MM.1S (cell line): ENCODE data around the gene DBN1.

Experiments
- DNase-seq: peaks from one replicate; pipeline ENCODE4 v3.0.0-alpha.2; 2015
- H2AFZ ChIP-seq: fragments of 300-600 bp; sonication (generic); 2 replicates; pipeline ENCODE4 v1.6.0; 2016; ENCODE audit warnings: antibody characterized with exemption, low read length
- H3F3A ChIP-seq: fragments of 300-600 bp; sonication (generic); 2 replicates; pipeline ENCODE4 v1.6.1; 2016; ENCODE audit warnings: mild to moderate bottlenecking, antibody characterized with exemption, low read length, moderate library complexity, mixed read lengths; ENCODE audit not compliant: insufficient read depth
- H3K27ac ChIP-seq: fragments of 300-600 bp; sonication (generic); 2 replicates; pipeline ENCODE4 v1.5.1; 2016; ENCODE audit warnings: mild to moderate bottlenecking, low read length
- H3K27me3 ChIP-seq: fragments of 300-600 bp; sonication (generic); replicated peaks from 2 replicates; pipeline ENCODE4 v1.6.0; 2016; ENCODE audit warnings: low read length; ENCODE audit not compliant: insufficient read depth
- H3K36me3 ChIP-seq: fragments of 300-600 bp; sonication (generic); replicated peaks from 2 replicates; pipeline ENCODE4 v1.6.1; 2016; ENCODE audit warnings: mild to moderate bottlenecking, low read length, mixed read lengths; ENCODE audit not compliant: insufficient read depth
- H3K4me1 ChIP-seq: fragments of 300-600 bp; sonication (generic); 2 replicates; pipeline ENCODE4 v1.6.1; 2016; ENCODE audit warnings: low read length, mixed read lengths
- H3K4me2 ChIP-seq: fragments of 300-600 bp; sonication (generic); 2 replicates; pipeline ENCODE4 v1.6.0; 2016; ENCODE audit warnings: low read depth, low read length
- H3K4me3 ChIP-seq: fragments of 300-600 bp; sonication (generic); 2 replicates; pipeline ENCODE4 v1.5.1; 2016; ENCODE audit warnings: low read length, mixed read lengths
- H3K79me2 ChIP-seq: fragments of 300-600 bp; sonication (generic); 2 replicates; pipeline ENCODE4 v1.6.1; 2016; ENCODE audit warnings: mixed run types, low read length, mixed read lengths
- H3K9ac ChIP-seq: fragments of 300-600 bp; sonication (generic); 2 replicates; pipeline ENCODE4 v1.6.1; 2016; ENCODE audit warnings: low read length, mixed read lengths
- H3K9me2 ChIP-seq: fragments of 300-600 bp; sonication (generic); replicated peaks from 2 replicates; pipeline ENCODE4 v1.6.1; 2016; ENCODE audit warnings: mild to moderate bottlenecking, low read length, mixed read lengths; ENCODE audit not compliant: insufficient read depth
- H3K9me3 ChIP-seq: fragments of 300-600 bp; sonication (generic); replicated peaks from 2 replicates; pipeline ENCODE4 v1.6.1; 2016; ENCODE audit warnings: mild to moderate bottlenecking, low read length, mixed read lengths; ENCODE audit not compliant: insufficient read depth
- H4K20me1 ChIP-seq: fragments of 300-600 bp; sonication (generic); 2 replicates; pipeline ENCODE4 v1.6.1; 2016; ENCODE audit warnings: mild to moderate bottlenecking, low read length, moderate library complexity, mixed read lengths; ENCODE audit not compliant: insufficient read depth
- EZH2 ChIP-seq: fragments of 300-600 bp; sonication (generic); optimal IDR thresholded peaks from 2 replicates; pipeline ENCODE3; 2017; ENCODE audit warnings: low read depth, mild to moderate bottlenecking, antibody characterized with exemption, low read length, mixed read lengths
- EZH2phosphoT487 ChIP-seq: fragments of 300-600 bp; sonication (generic); IDR thresholded peaks from 2 replicates; pipeline ENCODE4 v1.6.1; 2018; ENCODE audit warnings: antibody characterized with exemption, low read length
- TF ChIP-seq, protein P1 (sequence below): fragments of 300-600 bp; sonication (generic); IDR thresholded peaks from 2 replicates; pipeline ENCODE4 v1.5.1; 2016; ENCODE audit warnings: antibody characterized with exemption, low read length, mixed read lengths

The DBN1 gene

DNA sequence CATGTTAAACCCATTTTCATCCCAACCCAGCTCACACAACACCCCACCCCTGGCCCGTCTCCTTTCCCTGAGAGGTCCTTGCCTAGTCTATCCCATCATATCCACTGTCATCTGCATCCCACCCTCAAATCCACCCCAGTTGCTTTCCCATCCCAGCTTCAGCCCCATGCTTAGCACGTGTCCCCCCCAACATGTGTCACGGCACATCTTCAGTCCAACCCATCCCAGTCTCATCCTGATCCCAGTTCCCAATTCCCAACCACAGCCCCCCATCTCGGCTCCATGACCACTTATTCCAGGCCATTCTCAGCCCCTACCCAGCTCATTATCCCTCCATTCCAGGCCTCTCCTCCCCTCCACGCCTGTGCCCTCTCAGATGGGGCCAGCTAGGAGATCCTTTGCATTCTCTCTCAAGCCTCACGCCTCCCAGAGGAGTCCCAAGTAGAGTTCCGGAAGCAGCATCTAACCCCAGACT is 605 bp upstream of the DBN1 start:
- Histone ChIP-seq H3K4me2 (no peak overlapping the region), H3K4me3 (no peak overlapping the region), H3K9me2 (no peaks in the 10 kb centered on the region), H3F3A (no peaks in the 10 kb centered on the region), H3K36me3 (no peaks in the 10 kb centered on the region), H3K79me2 (no peaks in the 10 kb centered on the region), H3K27ac (no peak overlapping the region), H3K27me3 (peaks cover 49% of the 10 kb centered on the region), H3K4me1 (no peaks in the 10 kb centered on the region), H3K9me3 (no peaks in the 10 kb centered on the region), H4K20me1 (no peaks in the 10 kb centered on the region), H2AFZ (no peak overlapping the region), H3K9ac (no peak overlapping the region)
- DNase-seq = no peak
- TF ChIP-seq EZH2phosphoT487 (no peak), EZH2 (no peak)
- TF ChIP-seq, protein P1, sequence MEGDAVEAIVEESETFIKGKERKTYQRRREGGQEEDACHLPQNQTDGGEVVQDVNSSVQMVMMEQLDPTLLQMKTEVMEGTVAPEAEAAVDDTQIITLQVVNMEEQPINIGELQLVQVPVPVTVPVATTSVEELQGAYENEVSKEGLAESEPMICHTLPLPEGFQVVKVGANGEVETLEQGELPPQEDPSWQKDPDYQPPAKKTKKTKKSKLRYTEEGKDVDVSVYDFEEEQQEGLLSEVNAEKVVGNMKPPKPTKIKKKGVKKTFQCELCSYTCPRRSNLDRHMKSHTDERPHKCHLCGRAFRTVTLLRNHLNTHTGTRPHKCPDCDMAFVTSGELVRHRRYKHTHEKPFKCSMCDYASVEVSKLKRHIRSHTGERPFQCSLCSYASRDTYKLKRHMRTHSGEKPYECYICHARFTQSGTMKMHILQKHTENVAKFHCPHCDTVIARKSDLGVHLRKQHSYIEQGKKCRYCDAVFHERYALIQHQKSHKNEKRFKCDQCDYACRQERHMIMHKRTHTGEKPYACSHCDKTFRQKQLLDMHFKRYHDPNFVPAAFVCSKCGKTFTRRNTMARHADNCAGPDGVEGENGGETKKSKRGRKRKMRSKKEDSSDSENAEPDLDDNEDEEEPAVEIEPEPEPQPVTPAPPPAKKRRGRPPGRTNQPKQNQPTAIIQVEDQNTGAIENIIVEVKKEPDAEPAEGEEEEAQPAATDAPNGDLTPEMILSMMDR = no peak

DNA sequence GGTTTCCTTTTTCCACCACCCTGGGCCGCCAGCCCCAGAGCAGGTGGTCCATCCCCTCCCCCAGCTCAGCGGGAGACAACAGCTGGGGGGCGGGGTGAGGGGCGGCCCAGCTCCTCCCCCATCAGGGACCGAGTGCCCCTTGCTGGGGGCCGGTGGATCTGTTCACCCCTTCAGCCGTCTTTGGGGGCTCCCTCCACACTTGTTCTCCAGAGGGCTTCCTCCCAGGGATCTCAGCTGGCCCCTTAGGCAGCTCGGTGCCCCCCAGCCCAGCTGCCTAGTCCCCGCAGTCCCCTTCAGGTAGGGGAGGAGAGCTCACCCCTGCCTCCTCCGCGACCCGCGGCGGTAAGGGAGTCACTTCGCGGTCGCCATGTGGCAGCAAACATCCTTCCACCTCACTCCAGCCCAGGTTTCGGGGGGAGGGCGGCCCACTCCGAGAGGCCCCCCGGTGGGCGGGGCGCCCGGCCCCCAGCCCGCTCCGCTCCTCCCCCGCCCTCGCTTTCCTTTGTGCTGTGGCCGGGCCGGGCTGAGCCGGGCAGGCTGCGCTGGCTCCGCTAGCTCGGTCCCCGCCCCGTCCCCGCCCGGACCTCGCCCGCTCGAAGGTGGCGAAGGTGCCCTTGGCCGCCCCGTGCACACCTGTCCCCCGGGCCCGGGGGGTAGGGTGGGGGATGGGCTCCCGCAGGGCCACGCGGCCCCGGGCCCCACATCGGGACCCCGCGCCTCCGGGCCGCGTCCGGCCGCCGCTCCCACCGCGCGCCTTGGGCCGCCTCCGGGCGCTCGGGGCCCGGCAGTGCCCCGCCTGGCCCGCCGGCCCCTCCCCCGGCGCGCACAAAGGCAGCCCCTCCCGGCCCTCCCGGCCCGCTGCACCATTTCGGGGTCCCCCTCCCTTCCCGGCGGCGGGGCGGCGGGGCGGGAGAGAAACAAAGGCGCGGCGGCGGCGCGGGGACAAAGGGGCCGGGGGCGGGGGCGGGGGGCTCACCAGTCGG is 683 bp downstream of the DBN1 start:
- Histone ChIP-seq H3K9ac (peak overlapping the region; percentile 10; the same call in 1 of the 2 replicates), H3K4me3 (peak overlapping the region; percentile 42), H3K36me3 (no peaks in the 10 kb centered on the region), H3K27ac (no peak overlapping the region), H3K9me2 (no peaks in the 10 kb centered on the region), H4K20me1 (no peaks in the 10 kb centered on the region), H3K4me1 (no peaks in the 10 kb centered on the region), H3F3A (no peaks in the 10 kb centered on the region), H3K79me2 (no peaks in the 10 kb centered on the region), H3K9me3 (no peaks in the 10 kb centered on the region), H3K27me3 (peaks cover 60% of the 10 kb centered on the region), H3K4me2 (peak overlapping the region; percentile 84), H2AFZ (peak overlapping the region; percentile 48; the same call in 1 of the 2 replicates)
- no peak for TF ChIP-seq EZH2
- TF ChIP-seq EZH2phosphoT487 = no peak
- TF ChIP-seq, protein P1 = no peak
- DNase-seq = no peak

DNA sequence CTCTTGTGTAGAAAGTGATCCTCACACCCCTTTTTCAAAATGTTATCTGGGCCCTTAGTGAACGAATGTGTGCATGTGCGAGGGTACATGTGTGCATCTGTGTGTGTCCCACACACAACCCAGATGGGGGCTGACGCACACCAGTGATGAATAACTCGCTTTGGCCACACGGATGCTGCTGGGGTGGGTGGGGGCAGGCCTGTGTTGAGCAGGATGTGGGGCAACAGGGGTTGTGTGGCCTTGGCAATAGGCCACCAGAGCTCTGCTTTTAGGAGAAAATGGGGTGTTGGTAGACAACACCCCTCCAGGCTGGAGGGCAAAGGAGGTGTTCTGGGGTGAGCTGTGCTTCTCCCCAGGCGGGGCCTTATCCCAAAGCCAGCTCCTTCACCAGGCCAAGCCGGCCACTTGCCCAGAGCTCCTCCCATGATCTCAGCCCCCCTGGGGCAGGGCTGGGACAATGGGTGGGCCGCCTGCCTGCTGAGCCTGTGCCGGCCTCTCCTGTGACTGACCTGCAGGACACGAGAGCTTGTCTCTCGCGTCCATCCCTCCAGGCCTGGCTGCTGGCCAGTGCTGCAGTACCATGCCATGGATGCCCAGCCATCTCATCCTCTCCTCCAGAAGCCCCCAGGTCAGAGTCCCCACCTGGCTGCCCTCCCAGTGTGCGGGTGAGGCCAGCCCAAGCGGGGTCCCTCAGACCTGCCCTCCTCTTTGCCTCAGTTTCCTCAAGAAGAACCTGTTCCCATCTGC is 1.7 kb downstream of the DBN1 start:
- Histone ChIP-seq H3F3A (no peaks in the 10 kb centered on the region), H3K4me1 (no peaks in the 10 kb centered on the region), H3K9me2 (no peaks in the 10 kb centered on the region), H3K79me2 (no peaks in the 10 kb centered on the region), H3K27ac (no peak overlapping the region), H3K9ac (no peak overlapping the region), H4K20me1 (no peaks in the 10 kb centered on the region), H3K4me3 (no peak overlapping the region), H3K9me3 (no peaks in the 10 kb centered on the region), H3K36me3 (no peaks in the 10 kb centered on the region), H3K4me2 (no peak overlapping the region), H2AFZ (no peak overlapping the region), H3K27me3 (peaks cover 64% of the 10 kb centered on the region)
- DNase-seq = no peak
- TF ChIP-seq EZH2 (no peak), EZH2phosphoT487 (no peak)
- TF ChIP-seq, protein P1 = no peak
